Hematopoietic multipotent progenitor cell treated with erythropoietin and hydrocortisone succinate and interleukin-3 and kit ligand, for 8 days (in vitro differentiated cells): ENCODE data around the gene FRMD3.
A peak's percentile ranks its signal among the peaks of the same experiment; 100 is the strongest.

Source experiments
- DNase-seq: peaks from one replicate; pipeline ENCODE4 v3.0.0-alpha.2; 2015

FRMD3 gene

GRCh38 chr9:83218411-83219090, 319.6 kb downstream of the FRMD3 start:
- DNase-seq, result no peak

DNA sequence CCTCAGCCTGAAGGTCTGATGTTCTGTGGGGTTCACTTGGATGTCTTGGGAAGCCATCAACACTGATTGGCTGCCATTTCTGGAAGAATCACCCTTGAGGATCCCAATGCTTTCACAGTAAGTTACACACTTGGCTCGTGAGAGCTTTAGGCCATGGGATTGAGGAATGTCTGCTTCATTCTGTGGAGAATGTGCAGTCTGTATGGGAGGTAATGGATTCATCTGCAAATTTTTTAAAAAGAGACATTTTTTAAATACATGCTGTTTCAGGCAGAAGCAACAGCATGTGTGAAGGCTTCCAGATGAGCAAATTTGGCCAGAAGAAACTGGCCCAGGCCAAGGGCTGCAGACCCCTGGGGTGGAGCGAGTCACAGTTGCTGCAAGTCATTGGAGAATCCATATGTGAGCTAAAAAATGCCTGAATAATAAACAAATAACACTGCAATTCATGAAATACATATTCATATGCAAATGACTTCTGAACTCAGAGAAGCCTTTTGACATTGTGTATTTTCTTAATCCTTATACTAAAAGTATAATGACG, 328.9 kb downstream of the FRMD3 start:
- no peak for DNase-seq

GRCh38 chr9:83208065-83208850, 329.9 kb downstream of the FRMD3 start:
- DNase-seq, result peak; percentile 5

GRCh38 chr9:83204047-83204446, 334.2 kb downstream of the FRMD3 start:
- no peak for DNase-seq

DNA sequence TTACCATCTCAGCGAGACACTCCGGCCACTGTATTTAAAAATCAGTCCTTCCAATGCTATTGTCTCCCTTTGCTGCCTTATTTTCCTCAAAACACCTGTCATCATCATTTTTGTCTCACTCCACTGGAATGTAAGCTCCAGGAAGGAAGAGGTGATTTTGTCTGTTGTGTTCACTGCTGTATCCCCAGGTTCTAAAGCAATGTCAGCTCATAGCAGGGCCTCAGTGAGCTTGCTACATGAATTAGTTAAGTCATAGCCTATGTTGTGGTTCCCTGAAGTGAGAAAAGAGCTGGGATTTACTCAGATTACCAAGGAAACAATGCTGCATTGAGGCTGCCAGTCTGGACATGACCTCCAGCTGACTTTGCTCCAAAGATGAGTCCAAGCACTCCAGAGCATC, 337.7 kb downstream of the FRMD3 start:
- no peak for DNase-seq

DNA sequence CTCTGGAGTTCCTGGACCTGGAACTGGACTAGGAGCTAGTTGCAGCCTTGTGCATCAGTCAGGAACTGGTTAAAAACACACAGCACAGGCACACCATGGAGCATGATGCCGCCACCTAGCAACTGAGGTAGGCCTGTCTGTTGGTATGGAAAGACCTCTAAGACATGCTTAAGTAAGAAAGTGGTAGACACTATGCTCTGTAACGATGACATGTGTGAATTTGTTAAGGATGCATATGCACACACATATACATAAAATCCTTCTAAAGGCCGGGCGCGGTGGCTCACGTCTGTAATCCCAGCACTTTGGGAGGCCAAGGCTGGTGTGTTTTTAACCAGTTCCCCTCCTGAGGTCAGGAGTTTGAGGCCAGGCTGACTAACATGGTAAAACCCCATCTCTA, 338.4 kb downstream of the FRMD3 start:
- DNase-seq, result no peak

DNA sequence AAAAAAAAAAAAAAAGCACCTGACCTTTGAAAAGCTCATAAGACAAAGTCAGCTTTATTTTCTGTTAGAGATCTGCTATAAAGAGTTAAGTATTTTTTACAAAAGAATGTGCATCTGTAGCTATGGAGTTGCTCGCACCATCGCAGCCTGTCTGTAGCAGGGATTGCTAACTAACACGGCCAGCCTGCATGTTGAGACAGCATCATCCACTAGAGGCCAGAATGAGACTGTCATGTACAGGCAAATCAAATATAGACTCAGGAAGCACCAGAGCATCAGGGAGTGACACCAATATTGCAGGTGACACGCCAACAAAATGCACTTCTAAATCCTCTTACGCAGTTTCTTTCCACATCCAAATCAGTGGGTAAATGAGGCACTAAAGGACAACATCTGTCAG, 339.0 kb downstream of the FRMD3 start:
- DNase-seq, result peak; percentile 7

- no peak for DNase-seq
Measured at GRCh38 chr9:83198371-83198770, 339.8 kb downstream of the FRMD3 start.

DNA sequence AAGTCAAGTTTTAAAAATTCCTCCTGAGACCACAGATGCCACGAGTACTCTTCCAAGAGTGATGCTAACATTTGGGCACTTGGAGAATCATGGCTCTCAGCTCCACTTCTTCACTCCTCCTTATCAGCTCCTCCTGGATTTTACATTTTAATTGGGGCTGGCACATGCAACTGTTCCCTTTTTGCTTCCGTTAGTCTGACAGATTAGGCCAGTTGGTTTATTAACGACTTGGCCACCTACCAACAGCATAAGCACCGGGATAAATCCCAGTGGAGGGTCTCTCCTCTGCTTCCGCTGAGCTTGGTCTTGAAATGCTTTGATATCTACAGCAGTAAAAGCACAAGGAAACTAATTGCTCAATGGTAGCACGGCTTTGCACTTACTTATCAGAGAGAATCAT, 340.6 kb downstream of the FRMD3 start:
- DNase-seq, result no peak

- no peak for DNase-seq
Measured at GRCh38 chr9:83196946-83197345, 341.3 kb downstream of the FRMD3 start.
